Right lobe of liver (tissue), 6 donors: ENCODE data around the gene FCER1G. TPM values are rescaled to one million over a fixed set of nuclear protein-coding genes. Genes with fewer than 3 reads are reported as not detected.

Experiments used
- ATAC-seq, 4 donors: fragments of 200-7000 bp; cut with Tn5 transposase; one replicate each; pipeline ENCODE4 v1.9.1; 2020; ENCODE audit warnings: mild to moderate bottlenecking in 4 of 4, moderate library complexity in 4 of 4
- DNase-seq, 3 donors: peaks; one replicate each; pipeline ENCODE4 v3.0.0-alpha.2; 2020
- H3K27ac ChIP-seq, 3 donors: fragments of 200-600 bp; one replicate each; pipeline ENCODE4 v1.8.0; 2022
- H3K27me3 ChIP-seq, 2 donors: fragments of 200-600 bp; one replicate each; pipeline ENCODE4 v1.8.0; 2022
- H3K36me3 ChIP-seq, 4 donors: fragments of 200-600 bp; sonication (generic) in 1 of 4; one replicate each; pipeline versions ENCODE4 v1.5.1 to v1.8.0; 2017 to 2022; ENCODE audit warnings: control low read depth in 1 of 4
- H3K4me1 ChIP-seq, 4 donors: fragments of 200-600 bp; sonication (generic) in 1 of 4; one replicate each; pipeline versions ENCODE4 v1.5.1 to v1.8.0; 2017 to 2022; ENCODE audit warnings: control low read depth in 1 of 4
- H3K4me3 ChIP-seq, 3 donors: fragments of 200-600 bp; one replicate each; pipeline ENCODE4 v1.8.0; 2022
- H3K9me3 ChIP-seq, 4 donors: fragments of 200-600 bp; sonication (generic) in 1 of 4; one replicate each; pipeline versions ENCODE4 v1.5.1 to v1.8.0; 2017 to 2022; ENCODE audit warnings: control low read depth in 1 of 4
- POLR2A ChIP-seq: fragments of 450-650 bp; IDR thresholded peaks from one replicate; pipeline ENCODE4 v1.6.1; 2017; ENCODE audit warnings: antibody characterized with exemption, mild to moderate bottlenecking
- WGBS: methylation state at CpG from one replicate; pipeline ENCODE4 v1.1.6; 2018; ENCODE audit warnings: low coverage, low lambda C conversion rate; ENCODE audit not compliant: insufficient coverage; ENCODE audit errors: missing lambda C conversion rate; 5-methylcytosine and 5-hydroxymethylcytosine counted together
- intact Hi-C, 2 donors: fragments of 100-400 bp; cut with DNase I; formaldehyde crosslinking; loops; one replicate each; pipeline versions ENCODE4 v1.11.2 to v1.14.1; 2022
- total RNA-seq, 6 experiments: library from RNA; depleted of rRNA in 2 of 6; stranded (reverse); fragments of >200 nt in 2 of 6; fragmentation: NEBNext Ultra II Directional in 3 of 6; extraction: Animal tissue kit (Norgen Biotek cat#: 25700) in 3 of 6; gene quantifications; one replicate each; pipeline versions ENCODE4 v1.1.0 to v1.2.4, GENCODE V29; 2016 to 2023
- TF ChIP-seq, protein P1 (sequence below), 4 donors: fragments of 200-600 bp in 3 of 4; fragments of 450-650 bp in 1 of 4; IDR thresholded peaks; one replicate each; pipeline versions ENCODE4 v1.5.1 to v1.8.0; 2016 to 2022; ENCODE audit warnings: antibody characterized with exemption in 4 of 4, mild to moderate bottlenecking in 2 of 4
- donor health status: DM: no; HTN: yes; CAD: no.
- donor health status: DM: no; HTN: no; CAD: no.
- donor health status: DM: no; HTN: no; CAD: no.
- donor health status: DM: no; HTN: yes; CAD: no.
- donor health status: DM: no; HTN: yes; CAD: no.

The FCER1G gene
- total RNA-seq, 6 experiments from 2014 or later = 11.5 to 54.0 (median 19.0) TPM

DNA sequence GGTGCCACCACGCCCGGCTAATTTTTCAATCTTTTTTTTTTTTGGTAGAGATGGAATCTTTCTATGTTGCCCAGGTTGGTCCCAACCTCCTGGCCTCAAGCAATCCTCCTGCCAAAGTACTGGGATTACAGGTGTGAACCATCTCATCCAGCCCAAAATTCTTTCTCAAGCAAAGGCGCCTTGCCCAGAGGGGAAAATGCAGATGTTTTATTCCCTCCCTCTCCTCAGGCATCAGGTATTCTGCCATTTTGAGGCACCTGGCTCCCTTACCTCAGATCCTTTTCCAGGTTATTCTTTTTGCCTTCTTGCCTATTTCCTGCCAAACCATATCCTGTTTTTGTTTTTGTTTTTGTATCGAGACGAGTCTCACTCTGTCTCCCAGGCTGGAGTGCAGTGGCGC lies 26.7 kb upstream of the FCER1G start:
- intact Hi-C loops = no loop called here
- DNase-seq (no peak), ATAC-seq (no peak)
- TF ChIP-seq, protein P1, sequence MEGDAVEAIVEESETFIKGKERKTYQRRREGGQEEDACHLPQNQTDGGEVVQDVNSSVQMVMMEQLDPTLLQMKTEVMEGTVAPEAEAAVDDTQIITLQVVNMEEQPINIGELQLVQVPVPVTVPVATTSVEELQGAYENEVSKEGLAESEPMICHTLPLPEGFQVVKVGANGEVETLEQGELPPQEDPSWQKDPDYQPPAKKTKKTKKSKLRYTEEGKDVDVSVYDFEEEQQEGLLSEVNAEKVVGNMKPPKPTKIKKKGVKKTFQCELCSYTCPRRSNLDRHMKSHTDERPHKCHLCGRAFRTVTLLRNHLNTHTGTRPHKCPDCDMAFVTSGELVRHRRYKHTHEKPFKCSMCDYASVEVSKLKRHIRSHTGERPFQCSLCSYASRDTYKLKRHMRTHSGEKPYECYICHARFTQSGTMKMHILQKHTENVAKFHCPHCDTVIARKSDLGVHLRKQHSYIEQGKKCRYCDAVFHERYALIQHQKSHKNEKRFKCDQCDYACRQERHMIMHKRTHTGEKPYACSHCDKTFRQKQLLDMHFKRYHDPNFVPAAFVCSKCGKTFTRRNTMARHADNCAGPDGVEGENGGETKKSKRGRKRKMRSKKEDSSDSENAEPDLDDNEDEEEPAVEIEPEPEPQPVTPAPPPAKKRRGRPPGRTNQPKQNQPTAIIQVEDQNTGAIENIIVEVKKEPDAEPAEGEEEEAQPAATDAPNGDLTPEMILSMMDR (IDR thresholded peaks at IDR 0.05) = no peak
- no peak for TF ChIP-seq POLR2A
- H3K9me3 ChIP-seq = no peaks in the 10 kb centered on the region
- no peak overlapping the region for H3K4me3 ChIP-seq
- H3K27ac ChIP-seq = no peak overlapping the region
- no peaks in the 10 kb centered on the region for H3K27me3 ChIP-seq
- 70% methylated on average over 4 of the region's 6 CpGs for WGBS
- H3K4me1 ChIP-seq = peaks cover 0 to 17% (median 7%) of the 10 kb centered on the region in 4 donors
- no peaks in the 10 kb centered on the region for H3K36me3 ChIP-seq

DNA sequence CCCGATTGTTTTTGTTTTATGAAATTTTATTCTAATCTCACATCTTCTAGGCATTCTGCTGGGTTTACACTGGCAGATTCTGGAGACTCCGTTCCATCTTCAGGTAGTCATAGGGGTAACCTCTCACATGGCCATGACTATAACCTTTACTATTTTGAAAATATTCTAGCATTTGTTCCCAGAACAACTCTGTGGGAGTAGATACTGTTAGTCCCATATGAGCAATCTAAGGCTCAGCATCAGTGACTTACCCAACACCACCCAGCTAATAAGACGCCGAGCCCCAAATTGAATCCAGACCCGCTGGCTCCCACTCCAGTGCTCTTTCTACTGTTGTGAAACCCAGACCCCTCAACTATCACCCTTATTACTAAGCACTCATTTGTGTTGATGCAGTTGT lies 26.1 kb upstream of the FCER1G start:
- no peak overlapping the region for H3K4me3 ChIP-seq
- DNase-seq (peak in 1 of 3 donors; percentile 7), ATAC-seq (no peak)
- H3K27me3 ChIP-seq = no peaks in the 10 kb centered on the region
- peaks cover 0 to 23% (median 11%) of the 10 kb centered on the region in 4 donors for H3K4me1 ChIP-seq
- intact Hi-C loops = no loop called here
- H3K9me3 ChIP-seq = no peaks in the 10 kb centered on the region
- WGBS = 91% methylated on average over 5 of the region's 5 CpGs
- TF ChIP-seq, protein P1 (IDR thresholded peaks at IDR 0.05) = no peak
- no peak for TF ChIP-seq POLR2A
- H3K27ac ChIP-seq = no peak overlapping the region
- H3K36me3 ChIP-seq = no peaks in the 10 kb centered on the region

DNA sequence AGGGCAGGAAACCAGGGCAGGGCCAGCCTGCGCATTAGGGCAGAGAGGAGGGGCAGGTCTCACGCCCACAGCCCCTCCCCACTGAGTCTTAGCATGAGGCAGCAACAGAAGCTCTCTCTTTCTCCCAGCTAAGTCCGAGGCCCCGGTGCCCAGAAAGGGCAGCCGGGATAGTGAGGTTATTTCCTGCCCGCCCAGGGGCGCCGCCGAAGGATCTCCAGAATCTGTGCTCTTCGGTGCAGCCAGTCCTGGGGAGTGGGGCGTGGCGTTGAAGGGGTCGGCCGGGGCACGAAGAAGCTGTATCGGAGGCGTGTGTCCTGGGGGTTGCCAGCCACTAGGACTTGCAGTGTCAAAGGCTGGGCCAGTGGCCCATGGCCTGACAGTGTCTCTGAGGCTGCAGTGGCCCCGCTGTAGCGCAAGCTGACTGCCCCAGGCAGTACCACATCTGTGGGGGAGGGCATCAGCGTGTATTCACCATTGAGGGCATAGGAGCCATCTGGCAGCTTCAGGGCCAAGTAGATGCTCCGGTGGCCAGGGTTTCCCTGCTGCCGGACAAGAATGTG lies 24.1 kb upstream of the FCER1G start:
- Histone ChIP-seq H3K36me3 (no peaks in the 10 kb centered on the region), H3K4me1 (peaks cover 0 to 23% (median 13%) of the 10 kb centered on the region in 4 donors), H3K27me3 (no peaks in the 10 kb centered on the region), H3K27ac (no peak overlapping the region), H3K4me3 (no peak overlapping the region), H3K9me3 (no peaks in the 10 kb centered on the region)
- intact Hi-C loops = loop anchor here (10.0 kb wide), 2 partner anchors 184 to 194 kb away; no protein-coding TSS in a partner anchor
- TF ChIP-seq POLR2A = no peak
- WGBS = 40% methylated on average over 1 of the region's 22 CpGs
- peak in 2 of 3 donors; percentile 23 to 49 for DNase-seq
- no peak for ATAC-seq

DNA sequence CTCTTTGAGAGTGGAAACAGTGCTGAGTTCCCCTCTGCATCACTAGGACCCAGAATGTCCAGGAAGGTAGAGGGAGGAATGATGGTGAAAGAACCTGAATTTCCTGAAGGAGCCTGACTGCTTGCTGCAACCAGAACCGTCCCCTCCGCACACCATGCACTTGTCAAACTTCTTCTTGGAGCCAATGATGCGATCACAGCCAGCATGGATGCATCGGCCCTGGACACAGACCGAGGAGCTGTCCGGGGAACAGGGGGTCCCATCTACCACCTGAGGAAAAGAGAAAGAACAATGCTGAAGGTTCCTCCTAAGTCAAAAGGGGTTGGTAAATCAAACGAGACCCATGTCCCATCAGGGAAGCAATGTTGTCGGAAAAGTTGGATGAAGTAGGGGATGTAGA lies 23.1 kb upstream of the FCER1G start:
- H3K27ac ChIP-seq = no peak overlapping the region
- H3K27me3 ChIP-seq = no peaks in the 10 kb centered on the region
- H3K36me3 ChIP-seq = no peaks in the 10 kb centered on the region
- 36% methylated on average over 2 of the region's 8 CpGs for WGBS
- H3K4me3 ChIP-seq = no peak overlapping the region
- no peaks in the 10 kb centered on the region for H3K9me3 ChIP-seq
- intact Hi-C loops = loop anchor here (10.0 kb wide), 2 partner anchors 183 to 193 kb away; no protein-coding TSS in a partner anchor
- DNase-seq = peak in 2 of 3 donors; percentile 13 to 36
- no peak for ATAC-seq
- TF ChIP-seq POLR2A = no peak
- TF ChIP-seq, protein P1 (IDR thresholded peaks at IDR 0.05) = no peak
- H3K4me1 ChIP-seq = peaks cover 0 to 19% (median 13%) of the 10 kb centered on the region in 4 donors
